Vagina (tissue), 2 donors: ENCODE data around the gene LAMC3. TPM values are rescaled to one million over a fixed set of nuclear protein-coding genes. Genes with fewer than 3 reads are reported as not detected.

Experiments
- DNase-seq, 2 donors: peaks; one replicate each; pipeline ENCODE4 v3.0.0-alpha.2; 2017; ENCODE audit errors: extremely low spot score in 2 of 2
- H3K27ac ChIP-seq: fragments of 200-600 bp; sonication (generic); one replicate; pipeline ENCODE4 v1.5.1; 2019
- H3K27me3 ChIP-seq: fragments of 200-600 bp; sonication (generic); one replicate; pipeline ENCODE4 v1.5.1; 2019
- H3K36me3 ChIP-seq, 2 donors: fragments of 200-600 bp; sonication (generic); one replicate each; pipeline ENCODE4 v1.5.1; 2017 to 2019
- H3K4me1 ChIP-seq: fragments of 200-600 bp; sonication (generic); one replicate; pipeline ENCODE4 v1.5.1; 2019
- H3K4me3 ChIP-seq, 2 donors: fragments of 200-600 bp; sonication (generic); 1 replicate in 1 of 2; 2 replicates in 1 of 2; pipeline ENCODE4 v1.5.1; 2016 to 2019
- H3K9me3 ChIP-seq: fragments of 200-600 bp; sonication (generic); one replicate; pipeline ENCODE4 v1.5.1; 2019
- POLR2A ChIP-seq, 2 donors: fragments of 450-650 bp; IDR thresholded peaks; one replicate each; pipeline ENCODE4 v1.6.1; 2017; ENCODE audit warnings: antibody characterized with exemption in 2 of 2, mild to moderate bottlenecking in 2 of 2, moderate library complexity in 2 of 2
- POLR2AphosphoS5 ChIP-seq, 2 donors: sonication (generic); formaldehyde crosslinking; IDR thresholded peaks; one replicate each; pipeline ENCODE4 v1.9.0; 2017; ENCODE audit warnings: antibody characterized with exemption in 2 of 2, mild to moderate bottlenecking in 2 of 2, low read depth in 1 of 2; ENCODE audit not compliant: insufficient read depth in 1 of 2
- intact Hi-C: fragments of 100-400 bp; cut with DNase I; formaldehyde crosslinking; loops from one replicate; pipeline ENCODE4 v1.15.1; 2023
- total RNA-seq: library from RNA; depleted of rRNA; stranded (reverse); fragments of >200 nt; gene quantifications from one replicate; pipeline ENCODE4 v1.2.3, GENCODE V29; 2016
- TF ChIP-seq, protein P1 (sequence below), 3 experiments: fragments of 450-650 bp in 2 of 3; fragments of 200-600 bp in 1 of 3; sonication (generic) in 1 of 3; IDR thresholded peaks; one replicate each; pipeline ENCODE4 v1.5.1; 2017 to 2019; ENCODE audit warnings: antibody characterized with exemption in 3 of 3, mild to moderate bottlenecking in 2 of 3, moderate library complexity in 2 of 3

LAMC3 gene
- total RNA-seq, 1 donor from 2014 or later: 13.3 TPM

DNA sequence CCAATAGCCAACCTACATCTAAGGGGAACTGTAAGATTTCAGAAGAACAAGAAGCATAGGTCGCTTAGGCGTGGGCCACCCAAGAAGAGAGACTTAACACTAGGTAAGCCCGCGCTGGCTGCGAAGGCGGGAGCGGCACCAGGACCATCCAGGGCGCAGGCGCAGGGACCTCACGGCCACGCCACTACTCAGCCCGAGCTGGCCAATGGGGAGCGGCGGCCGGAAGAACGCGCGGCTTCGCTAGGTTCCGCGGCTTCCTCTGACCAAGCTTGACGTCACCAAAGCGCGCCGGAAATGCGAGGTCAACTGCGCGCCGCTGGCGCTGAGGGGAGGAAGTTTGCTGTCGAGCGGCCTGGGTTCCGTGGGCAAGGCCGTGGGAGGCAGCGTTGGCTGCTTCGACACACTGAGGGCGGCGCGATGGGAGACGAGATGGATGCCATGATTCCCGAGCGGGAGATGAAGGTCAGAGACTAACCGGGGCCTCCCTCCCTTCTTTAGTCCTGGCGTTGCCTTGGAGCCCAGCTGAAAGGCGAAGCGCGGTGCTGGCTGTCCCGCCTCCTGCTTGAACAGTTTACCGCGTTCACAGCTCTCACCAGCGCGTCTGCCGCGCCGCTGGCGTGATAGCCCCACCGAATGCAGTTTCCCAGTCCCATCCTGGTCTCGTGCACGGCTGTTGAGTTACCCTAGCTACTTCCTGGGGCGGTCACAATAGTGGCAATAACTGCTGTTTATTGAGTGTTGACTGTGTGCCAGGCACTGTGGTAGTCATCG lies 116.5 kb downstream of the LAMC3 start, which contains the start of gene NUP214:
NUP214 (plus strand) TSS at position 299 of the 771 bp plus-strand sequence; CDS start at position 418, 119 bp downstream.
- no peaks in the 10 kb centered on the region for H3K9me3 ChIP-seq
- H3K4me1 ChIP-seq: peaks cover 22% of the 10 kb centered on the region
- peak; percentile 98 to 99 for DNase-seq
- peaks cover 0 to 32% of the 10 kb centered on the region in 2 donors for H3K36me3 ChIP-seq
- peak in 1 of 2 donors; percentile 25 for TF ChIP-seq POLR2A (IDR thresholded peaks at IDR 0.05)
- TF ChIP-seq, protein P1, sequence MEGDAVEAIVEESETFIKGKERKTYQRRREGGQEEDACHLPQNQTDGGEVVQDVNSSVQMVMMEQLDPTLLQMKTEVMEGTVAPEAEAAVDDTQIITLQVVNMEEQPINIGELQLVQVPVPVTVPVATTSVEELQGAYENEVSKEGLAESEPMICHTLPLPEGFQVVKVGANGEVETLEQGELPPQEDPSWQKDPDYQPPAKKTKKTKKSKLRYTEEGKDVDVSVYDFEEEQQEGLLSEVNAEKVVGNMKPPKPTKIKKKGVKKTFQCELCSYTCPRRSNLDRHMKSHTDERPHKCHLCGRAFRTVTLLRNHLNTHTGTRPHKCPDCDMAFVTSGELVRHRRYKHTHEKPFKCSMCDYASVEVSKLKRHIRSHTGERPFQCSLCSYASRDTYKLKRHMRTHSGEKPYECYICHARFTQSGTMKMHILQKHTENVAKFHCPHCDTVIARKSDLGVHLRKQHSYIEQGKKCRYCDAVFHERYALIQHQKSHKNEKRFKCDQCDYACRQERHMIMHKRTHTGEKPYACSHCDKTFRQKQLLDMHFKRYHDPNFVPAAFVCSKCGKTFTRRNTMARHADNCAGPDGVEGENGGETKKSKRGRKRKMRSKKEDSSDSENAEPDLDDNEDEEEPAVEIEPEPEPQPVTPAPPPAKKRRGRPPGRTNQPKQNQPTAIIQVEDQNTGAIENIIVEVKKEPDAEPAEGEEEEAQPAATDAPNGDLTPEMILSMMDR (IDR thresholded peaks at IDR 0.05): no peak
- peak; percentile 96 to 100 for TF ChIP-seq POLR2AphosphoS5 (IDR thresholded peaks at IDR 0.05; ENCODE audit: insufficient read depth in 1 of 2, low read depth in 1 of 2)
- intact Hi-C loops: loop anchor here (5.0 kb wide), 1 partner anchor 1573 kb away; no protein-coding TSS in a partner anchor
- peak within 1 kb of the TSS; percentile 72 to 94 for H3K4me3 ChIP-seq
- H3K27me3 ChIP-seq: no peaks in the 10 kb centered on the region
- H3K27ac ChIP-seq: peak within 1 kb of the TSS; percentile 78

DNA sequence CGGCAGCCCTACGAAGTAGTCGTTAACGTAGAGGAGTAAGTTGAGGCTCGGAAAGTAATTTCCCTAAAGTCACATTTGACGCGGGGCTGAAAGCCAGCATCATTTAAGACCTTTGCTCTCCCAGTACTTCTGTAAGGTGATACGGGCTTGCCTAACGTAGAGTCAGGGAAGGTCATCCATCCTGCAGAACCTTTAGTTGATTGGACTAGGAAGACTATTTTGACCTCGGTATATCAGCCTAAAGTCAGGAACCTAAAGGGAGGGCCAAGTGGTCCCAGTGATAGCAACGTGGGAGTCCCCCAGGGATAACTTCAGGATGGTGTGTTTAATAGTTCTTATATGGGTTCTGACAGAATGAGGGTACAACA lies 117.1 kb downstream of the LAMC3 start:
- H3K27me3 ChIP-seq: no peaks in the 10 kb centered on the region
- H3K4me3 ChIP-seq: peak overlapping the region; percentile 72 to 94
- H3K36me3 ChIP-seq: peaks cover 0 to 35% of the 10 kb centered on the region in 2 donors
- no peak for TF ChIP-seq POLR2A (IDR thresholded peaks at IDR 0.05)
- TF ChIP-seq, protein P1 (IDR thresholded peaks at IDR 0.05): no peak
- TF ChIP-seq POLR2AphosphoS5 (IDR thresholded peaks at IDR 0.05; ENCODE audit: insufficient read depth in 1 of 2, low read depth in 1 of 2): no peak
- peak overlapping the region; percentile 78 for H3K27ac ChIP-seq
- no peak for DNase-seq
- intact Hi-C loops: loop anchor here (5.0 kb wide), 1 partner anchor 1574 kb away; no protein-coding TSS in a partner anchor
- peaks cover 22% of the 10 kb centered on the region for H3K4me1 ChIP-seq
- no peaks in the 10 kb centered on the region for H3K9me3 ChIP-seq

DNA sequence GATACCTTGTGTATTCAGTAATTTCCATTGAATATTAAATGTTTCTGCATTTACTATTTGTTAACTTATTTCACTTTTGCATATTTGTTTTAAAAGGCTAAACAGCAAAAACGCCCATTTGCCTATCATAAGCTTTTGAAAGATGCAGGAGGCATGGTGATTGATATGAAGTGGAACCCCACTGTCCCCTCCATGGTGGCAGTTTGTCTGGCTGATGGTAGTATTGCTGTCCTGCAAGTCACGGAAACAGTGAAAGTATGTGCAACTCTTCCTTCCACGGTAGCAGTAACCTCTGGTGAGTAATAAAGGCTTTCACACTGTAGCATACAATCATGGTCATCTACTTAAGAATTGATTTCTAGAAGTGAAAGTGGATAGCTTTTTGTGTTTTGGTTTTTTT lies 120.2 kb downstream of the LAMC3 start:
- no peak overlapping the region for H3K27ac ChIP-seq
- intact Hi-C loops: loop anchor here (5.0 kb wide), 1 partner anchor 1577 kb away; no protein-coding TSS in a partner anchor
- no peak for TF ChIP-seq POLR2AphosphoS5 (IDR thresholded peaks at IDR 0.05; ENCODE audit: insufficient read depth in 1 of 2, low read depth in 1 of 2)
- TF ChIP-seq, protein P1 (IDR thresholded peaks at IDR 0.05): no peak
- TF ChIP-seq POLR2A (IDR thresholded peaks at IDR 0.05): no peak
- peaks cover 22% of the 10 kb centered on the region for H3K4me1 ChIP-seq
- DNase-seq: no peak
- no peak overlapping the region for H3K4me3 ChIP-seq
- H3K27me3 ChIP-seq: no peaks in the 10 kb centered on the region
- peaks cover 0 to 55% of the 10 kb centered on the region in 2 donors for H3K36me3 ChIP-seq
- no peaks in the 10 kb centered on the region for H3K9me3 ChIP-seq

DNA sequence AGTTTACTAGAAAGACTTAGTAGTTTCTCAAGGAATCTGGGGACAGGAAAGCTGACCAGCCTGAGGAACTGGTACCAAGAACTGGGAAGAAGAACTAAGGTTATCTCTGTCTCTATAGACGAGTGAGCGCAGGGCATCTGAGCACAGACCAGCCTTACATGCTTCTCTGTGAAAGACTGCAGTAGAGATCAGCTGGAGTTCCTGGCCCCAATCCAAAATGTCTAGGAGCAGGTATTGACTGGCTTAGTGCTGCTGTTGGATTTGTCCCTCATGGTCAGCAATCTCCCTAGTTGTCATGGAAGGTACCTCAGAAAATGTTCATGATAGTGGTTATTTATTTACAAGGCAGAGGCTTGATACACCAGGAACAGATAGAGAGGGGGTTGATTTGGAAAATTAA lies 129.7 kb downstream of the LAMC3 start:
- Histone ChIP-seq H3K27me3 (no peaks in the 10 kb centered on the region), H3K36me3 (peaks cover 10 to 82% of the 10 kb centered on the region in 2 donors), H3K4me1 (no peaks in the 10 kb centered on the region), H3K9me3 (no peaks in the 10 kb centered on the region), H3K27ac (no peak overlapping the region), H3K4me3 (no peak overlapping the region)
- DNase-seq: no peak
- intact Hi-C loops: no loop called here
- TF ChIP-seq POLR2A (IDR thresholded peaks at IDR 0.05): no peak
- TF ChIP-seq POLR2AphosphoS5 (IDR thresholded peaks at IDR 0.05; ENCODE audit: insufficient read depth in 1 of 2, low read depth in 1 of 2): no peak
- TF ChIP-seq, protein P1 (IDR thresholded peaks at IDR 0.05): no peak

GRCh38 chr9:131140112-131140511 lies 131.1 kb downstream of the LAMC3 start:
- TF ChIP-seq POLR2AphosphoS5 (IDR thresholded peaks at IDR 0.05; ENCODE audit: insufficient read depth in 1 of 2, low read depth in 1 of 2) (no peak), POLR2A (IDR thresholded peaks at IDR 0.05) (no peak)
- TF ChIP-seq, protein P1 (IDR thresholded peaks at IDR 0.05): no peak
- Histone ChIP-seq H3K27me3 (no peaks in the 10 kb centered on the region), H3K4me3 (no peak overlapping the region), H3K36me3 (peaks cover 10 to 82% of the 10 kb centered on the region in 2 donors), H3K4me1 (no peaks in the 10 kb centered on the region), H3K9me3 (no peaks in the 10 kb centered on the region), H3K27ac (no peak overlapping the region)
- DNase-seq: no peak
- intact Hi-C loops: no loop called here
